Cardiac muscle cell (in vitro differentiated cells and primary cell): ENCODE measurements around the gene BPIFB6. TPM values are rescaled to one million over a fixed set of nuclear protein-coding genes. Genes with fewer than 3 reads are reported as not detected.
"Not testable (repeated sequence)": the region's sequence is repeated elsewhere in the genome, so short reads cannot be mapped to it uniquely, and the experiment has no call there.

Source experiments
- DNase-seq, 2 donors: peaks; one replicate each; pipeline versions ENCODE4 v3.0.0 to v3.0.0-alpha.2; 2010 to 2017; ENCODE audit warnings: low read depth in 1 of 2, low spot score in 1 of 2
- H3K27ac ChIP-seq: fragments of 200-600 bp; sonication (generic); 2 replicates; pipeline ENCODE4 v1.5.1; 2016
- H3K27me3 ChIP-seq: fragments of 200-600 bp; sonication (generic); 2 replicates; pipeline ENCODE4 v1.6.0; 2016; ENCODE audit warnings: control low read depth
- H3K36me3 ChIP-seq: fragments of 200-600 bp; sonication (generic); 2 replicates; pipeline ENCODE4 v1.5.1; 2016; ENCODE audit warnings: control low read depth
- H3K4me1 ChIP-seq: fragments of 200-600 bp; sonication (generic); 2 replicates; pipeline ENCODE4 v1.8.1; 2017; ENCODE audit warnings: low read depth, mild to moderate bottlenecking, mixed run types
- H3K4me3 ChIP-seq: fragments of 200-600 bp; sonication (generic); 2 replicates; pipeline ENCODE4 v1.5.1; 2016; ENCODE audit warnings: mild to moderate bottlenecking
- H3K9me3 ChIP-seq: fragments of 200-600 bp; sonication (generic); 2 replicates; pipeline ENCODE4 v1.5.1; 2017; ENCODE audit warnings: low read depth, mild to moderate bottlenecking, control low read depth
- polyA plus RNA-seq: library from polyadenylated mRNA; unstranded; fragments of >200 nt; fragmentation: Nextera tagmentation; extraction: Ambion mirVana; gene quantifications from 2 replicates; pipeline ENCODE4 v1.2.1, GENCODE V29; 2016
- total RNA-seq: library from RNA; depleted of rRNA; stranded (reverse); fragments of >200 nt; gene quantifications from 2 replicates; pipeline ENCODE4 v1.2.3, GENCODE V29; 2016
- TF ChIP-seq, protein P1 (sequence below): IDR thresholded peaks from 2 replicates; pipeline ENCODE4 v1.5.1; 2012; ENCODE audit warnings: low read depth, mild to moderate bottlenecking, low read length

Gene BPIFB6
- total and polyA plus RNA-seq, 2 experiments from 2014 or later = not detected

DNA sequence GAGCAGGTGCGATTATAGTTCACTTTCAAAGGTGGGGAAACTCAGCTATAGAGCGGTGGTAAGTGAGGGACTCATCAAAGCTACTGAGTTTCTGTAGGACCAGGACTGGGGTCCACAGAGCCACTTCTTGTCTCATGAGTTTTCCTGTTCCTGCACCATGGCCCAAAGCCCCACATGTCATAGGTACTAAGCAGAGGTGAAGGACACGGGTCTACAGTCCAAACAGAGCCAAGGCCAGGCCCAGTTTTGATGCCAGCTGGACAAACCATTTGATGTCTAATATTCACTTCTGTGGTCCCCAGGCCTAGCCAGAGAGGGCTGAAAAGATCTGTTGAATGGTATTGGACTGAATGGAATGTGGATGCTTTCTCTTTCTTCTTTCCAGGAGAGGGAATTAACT is 11.0 kb downstream of the BPIFB6 start:
- TF ChIP-seq, protein P1, sequence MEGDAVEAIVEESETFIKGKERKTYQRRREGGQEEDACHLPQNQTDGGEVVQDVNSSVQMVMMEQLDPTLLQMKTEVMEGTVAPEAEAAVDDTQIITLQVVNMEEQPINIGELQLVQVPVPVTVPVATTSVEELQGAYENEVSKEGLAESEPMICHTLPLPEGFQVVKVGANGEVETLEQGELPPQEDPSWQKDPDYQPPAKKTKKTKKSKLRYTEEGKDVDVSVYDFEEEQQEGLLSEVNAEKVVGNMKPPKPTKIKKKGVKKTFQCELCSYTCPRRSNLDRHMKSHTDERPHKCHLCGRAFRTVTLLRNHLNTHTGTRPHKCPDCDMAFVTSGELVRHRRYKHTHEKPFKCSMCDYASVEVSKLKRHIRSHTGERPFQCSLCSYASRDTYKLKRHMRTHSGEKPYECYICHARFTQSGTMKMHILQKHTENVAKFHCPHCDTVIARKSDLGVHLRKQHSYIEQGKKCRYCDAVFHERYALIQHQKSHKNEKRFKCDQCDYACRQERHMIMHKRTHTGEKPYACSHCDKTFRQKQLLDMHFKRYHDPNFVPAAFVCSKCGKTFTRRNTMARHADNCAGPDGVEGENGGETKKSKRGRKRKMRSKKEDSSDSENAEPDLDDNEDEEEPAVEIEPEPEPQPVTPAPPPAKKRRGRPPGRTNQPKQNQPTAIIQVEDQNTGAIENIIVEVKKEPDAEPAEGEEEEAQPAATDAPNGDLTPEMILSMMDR = no peak
- no peaks in the 10 kb centered on the region for H3K9me3 ChIP-seq
- no peak overlapping the region for H3K27ac ChIP-seq
- no peaks in the 10 kb centered on the region for H3K4me1 ChIP-seq
- no peak overlapping the region for H3K4me3 ChIP-seq
- no peaks in the 10 kb centered on the region for H3K27me3 ChIP-seq
- no peak for DNase-seq
- no peaks in the 10 kb centered on the region for H3K36me3 ChIP-seq

DNA sequence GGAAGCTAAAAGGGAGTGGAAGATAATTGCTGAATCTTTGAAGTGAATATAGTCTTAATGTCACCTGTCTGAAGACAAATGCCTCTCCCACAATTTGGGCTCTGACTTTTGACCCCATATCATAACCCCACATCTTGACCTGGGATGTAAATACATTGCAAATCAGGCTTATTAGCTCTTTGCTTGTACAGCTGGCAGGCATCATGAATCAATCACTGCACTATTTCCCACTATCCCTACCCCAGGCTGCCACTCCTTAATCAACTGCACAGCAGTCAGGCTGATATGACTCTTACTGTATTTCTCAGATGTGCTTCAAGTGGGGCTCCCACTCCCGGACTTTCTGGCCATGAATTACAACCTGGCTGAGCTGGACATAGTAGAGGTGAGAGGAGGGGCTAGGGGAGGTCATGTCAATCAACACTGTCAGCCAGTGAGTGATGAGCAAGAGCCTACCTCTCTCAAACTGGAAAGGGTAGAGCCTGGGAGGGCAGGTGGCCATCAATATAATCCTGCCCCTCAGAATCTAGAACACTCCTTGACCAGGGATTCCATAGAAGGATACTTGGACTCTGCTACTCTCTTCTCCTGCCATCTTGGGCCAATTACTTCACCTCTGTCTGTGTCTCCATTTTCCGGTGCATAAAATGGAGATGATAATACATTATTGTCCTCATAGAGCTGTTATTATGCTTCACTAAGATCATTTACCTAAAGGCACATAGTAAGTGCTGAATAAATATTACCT is 11.7 kb downstream of the BPIFB6 start:
- TF ChIP-seq, protein P1 = no peak
- H3K27ac ChIP-seq = no peak overlapping the region
- no peaks in the 10 kb centered on the region for H3K36me3 ChIP-seq
- no peaks in the 10 kb centered on the region for H3K4me1 ChIP-seq
- no peaks in the 10 kb centered on the region for H3K9me3 ChIP-seq
- no peak overlapping the region for H3K4me3 ChIP-seq
- no peak for DNase-seq
- H3K27me3 ChIP-seq = no peaks in the 10 kb centered on the region

DNA sequence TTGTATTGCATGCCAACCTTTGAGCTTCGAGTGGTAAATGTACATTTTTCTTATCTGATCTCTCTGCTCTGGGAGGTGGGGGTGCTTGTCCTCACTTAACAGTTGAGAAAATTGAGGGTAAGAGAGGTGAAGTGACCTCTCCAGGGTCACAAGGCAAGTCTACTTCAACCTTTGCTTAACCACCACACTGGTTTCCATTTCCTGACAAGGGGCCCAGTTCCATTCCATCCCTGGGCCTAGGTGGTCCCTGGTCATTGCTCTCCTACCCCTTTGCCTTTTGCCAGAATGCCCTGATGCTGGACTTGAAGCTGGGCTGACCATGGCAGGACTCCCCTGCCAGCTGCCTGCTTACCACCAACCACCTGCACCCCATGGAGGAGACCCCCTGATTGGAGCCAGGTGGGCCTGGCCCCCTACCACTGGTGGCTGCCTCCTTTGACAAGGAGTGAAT is 12.3 kb downstream of the BPIFB6 start:
- TF ChIP-seq, protein P1 = no peak
- DNase-seq = no peak
- Histone ChIP-seq H3K9me3 (no peaks in the 10 kb centered on the region), H3K4me1 (no peaks in the 10 kb centered on the region), H3K4me3 (no peak overlapping the region), H3K36me3 (no peaks in the 10 kb centered on the region), H3K27me3 (no peaks in the 10 kb centered on the region), H3K27ac (no peak overlapping the region)

DNA sequence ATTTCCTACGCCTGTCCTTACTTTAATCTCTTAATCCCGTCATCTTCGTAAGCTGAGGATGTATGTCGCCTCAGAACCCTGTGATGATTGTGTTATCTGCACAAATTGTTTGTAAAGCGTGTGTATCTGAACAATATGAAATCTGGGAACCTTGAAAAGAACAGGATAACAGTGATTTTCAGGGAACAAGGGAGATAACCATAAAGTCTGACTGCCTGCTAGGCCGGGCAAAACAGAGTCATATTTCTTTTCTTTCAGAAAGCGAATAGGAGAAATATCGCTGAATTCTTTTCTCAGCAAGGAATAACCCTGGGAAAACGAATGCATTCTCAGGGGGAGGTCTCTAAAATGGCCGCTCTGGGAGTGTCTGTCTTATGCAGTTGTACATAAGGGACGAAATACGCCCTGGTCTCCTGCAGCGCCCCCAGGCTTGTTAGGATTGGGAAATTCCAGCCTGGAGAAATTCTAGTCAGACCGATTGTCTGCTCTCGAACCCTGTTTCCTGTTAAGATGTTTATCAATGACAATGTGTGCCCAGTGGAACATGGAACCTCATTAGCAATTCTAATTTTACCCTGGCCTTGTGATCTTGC is 13.8 kb downstream of the BPIFB6 start:
- not testable (repeated sequence) for H3K9me3 ChIP-seq, H3K27ac ChIP-seq, H3K4me3 ChIP-seq, DNase-seq, H3K4me1 ChIP-seq, H3K36me3 ChIP-seq, H3K27me3 ChIP-seq

DNA sequence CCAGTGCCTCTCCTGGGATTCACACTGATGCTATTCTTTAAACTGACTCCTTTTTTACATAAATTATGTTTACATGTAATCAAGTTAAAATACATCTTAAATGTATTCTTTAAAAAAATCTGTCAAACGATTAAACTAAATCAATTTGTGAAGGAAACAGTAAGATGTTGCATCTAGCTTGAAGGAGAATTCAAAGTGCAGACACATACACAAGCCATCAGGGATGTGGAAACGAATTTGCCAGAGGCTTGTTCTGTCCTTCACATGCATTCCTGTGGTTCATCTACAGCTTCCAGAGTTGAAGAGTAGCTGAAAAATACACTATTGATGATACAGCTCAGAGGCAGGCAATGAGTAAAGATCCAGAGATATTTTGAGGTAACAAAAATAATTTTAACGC is 15.0 kb downstream of the BPIFB6 start:
- no peaks in the 10 kb centered on the region for H3K4me1 ChIP-seq
- H3K9me3 ChIP-seq = no peaks in the 10 kb centered on the region
- no peak overlapping the region for H3K27ac ChIP-seq
- peak in 1 of 2 donors; percentile 6 for DNase-seq
- H3K27me3 ChIP-seq = no peaks in the 10 kb centered on the region
- H3K36me3 ChIP-seq = no peaks in the 10 kb centered on the region
- TF ChIP-seq, protein P1 = no peak
- H3K4me3 ChIP-seq = no peak overlapping the region

DNA sequence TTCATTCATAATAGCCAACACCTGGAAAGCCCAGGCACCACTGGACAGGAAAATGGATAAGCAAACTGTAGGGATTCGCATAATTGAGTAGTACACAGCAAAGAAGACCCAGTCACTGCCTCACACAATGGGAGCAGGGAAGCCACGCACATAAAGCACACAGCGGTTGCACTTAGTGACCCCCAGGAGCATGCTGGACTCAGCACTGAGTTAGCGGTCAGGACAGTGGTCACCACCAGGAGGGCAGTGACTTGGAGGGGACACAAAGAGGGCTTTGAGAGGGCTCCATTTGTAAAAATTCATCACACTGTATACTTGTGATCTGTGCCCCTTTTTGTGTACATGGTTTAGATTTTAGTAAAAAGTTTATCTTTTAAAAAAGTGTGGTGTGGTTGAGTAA is 19.9 kb downstream of the BPIFB6 start:
- Histone ChIP-seq H3K36me3 (no peaks in the 10 kb centered on the region), H3K27ac (no peak overlapping the region), H3K9me3 (no peaks in the 10 kb centered on the region), H3K4me3 (no peak overlapping the region), H3K4me1 (no peaks in the 10 kb centered on the region), H3K27me3 (no peaks in the 10 kb centered on the region)
- TF ChIP-seq, protein P1 = no peak
- DNase-seq = no peak
